ENCODE data around the gene CDKL1. TPM values are rescaled to one million over a fixed set of nuclear protein-coding genes. Genes with fewer than 3 reads are reported as not detected.
"Not testable (repeated sequence)": the region's sequence is repeated elsewhere in the genome, so short reads cannot be mapped to it uniquely, and the experiment has no call there.

CDKL1 gene
- total RNA-seq, 2 experiments from 2014 or later = 13.5 to 17.6 TPM

DNA sequence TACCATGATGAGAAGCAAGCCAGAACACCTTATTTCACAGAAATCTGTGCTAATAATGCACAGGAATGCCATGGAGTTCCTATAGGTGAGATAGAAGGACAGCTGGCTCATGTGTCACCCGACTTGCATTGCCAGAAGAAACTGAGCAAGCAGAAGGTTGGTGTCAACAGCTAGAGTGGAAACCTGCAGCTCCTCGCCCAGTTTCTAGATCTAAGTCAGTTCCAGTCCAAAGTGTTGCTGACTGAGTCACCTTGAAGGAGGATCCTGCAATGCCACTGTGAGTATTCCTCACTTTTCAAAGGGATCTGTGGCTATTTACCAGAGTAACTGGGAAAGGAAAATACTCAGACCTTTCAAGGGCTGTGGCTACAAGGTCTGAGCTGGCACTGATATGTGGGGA lies 17.1 kb downstream of the CDKL1 start:
- Mint-ChIP-seq H3K27ac (no peak overlapping the region), H3K4me3 (no peak overlapping the region), H3K27me3 (no peaks in the 10 kb centered on the region)

GRCh38 chr14:50377550-50378085 lies 19.1 kb downstream of the CDKL1 start:
- ATAC-seq = no peak
- CTCF ChIA-PET = no interaction called here
- no peak for DNase-seq
- Mint-ChIP-seq H3K27ac (no peak overlapping the region), H3K9me3 (ENCODE audit: low read depth) (no peaks in the 10 kb centered on the region), H3K27me3 (peaks cover 12% of the 10 kb centered on the region), H3K4me3 (no peak overlapping the region), H3K36me3 (no peaks in the 10 kb centered on the region), H3K4me1 (no peaks in the 10 kb centered on the region)

More for the DNA sequence above, 17.1 kb downstream of the CDKL1 start:
- Mint-ChIP-seq H3K36me3 (no peaks in the 10 kb centered on the region), H3K4me1 (no peaks in the 10 kb centered on the region), H3K9me3 (ENCODE audit: low read depth) (no peaks in the 10 kb centered on the region)
- DNase-seq (no peak), ATAC-seq (no peak)
- CTCF ChIA-PET = interaction anchor here (1.9 kb wide), 1 partner anchor 14 kb away, joined by 6 read pairs; no protein-coding TSS in a partner anchor

- Mint-ChIP-seq H3K9me3 (ENCODE audit: low read depth) (no peaks in the 10 kb centered on the region), H3K27me3 (peaks cover 15% of the 10 kb centered on the region), H3K36me3 (no peaks in the 10 kb centered on the region), H3K4me3 (no peak overlapping the region), H3K4me1 (no peaks in the 10 kb centered on the region), H3K27ac (no peak overlapping the region)
- CTCF ChIA-PET = no interaction called here
- ATAC-seq (no peak), DNase-seq (no peak)
Observed at GRCh38 chr14:50375760-50376159, 20.9 kb downstream of the CDKL1 start.

DNA sequence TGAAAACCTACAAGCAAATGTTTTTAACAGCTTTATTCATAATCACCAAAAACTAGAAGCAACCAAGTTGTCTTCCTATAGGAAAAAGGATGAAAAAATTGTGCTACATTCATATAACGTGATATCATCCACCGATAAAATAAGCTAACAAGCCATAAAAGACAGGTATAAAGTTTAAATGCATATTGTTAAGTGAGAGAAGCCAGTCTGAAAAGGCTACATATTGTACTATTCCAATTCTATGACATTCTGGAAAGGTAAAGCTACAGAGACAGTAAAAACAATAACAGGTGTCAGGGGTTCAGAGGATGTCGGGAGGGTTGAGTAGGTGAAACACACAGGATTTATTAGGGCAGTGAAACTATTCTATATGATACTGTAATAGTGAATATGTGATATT lies 22.7 kb downstream of the CDKL1 start:
- peaks cover 15% of the 10 kb centered on the region for H3K27me3 Mint-ChIP-seq
- no peaks in the 10 kb centered on the region for H3K4me1 Mint-ChIP-seq
- DNase-seq (no peak), ATAC-seq (no peak)
- no peaks in the 10 kb centered on the region for H3K36me3 Mint-ChIP-seq
- CTCF ChIA-PET = no interaction called here
- H3K4me3 Mint-ChIP-seq = no peak overlapping the region
- no peak overlapping the region for H3K27ac Mint-ChIP-seq
- H3K9me3 Mint-ChIP-seq (ENCODE audit: low read depth) = no peaks in the 10 kb centered on the region

- CTCF ChIA-PET = no interaction called here
- no peak overlapping the region for H3K4me3 Mint-ChIP-seq
- ATAC-seq (no peak), DNase-seq (no peak)
- H3K27me3 Mint-ChIP-seq = peaks cover 15% of the 10 kb centered on the region
- H3K9me3 Mint-ChIP-seq (ENCODE audit: low read depth) = no peaks in the 10 kb centered on the region
- no peak overlapping the region for H3K27ac Mint-ChIP-seq
- H3K36me3 Mint-ChIP-seq = no peaks in the 10 kb centered on the region
- H3K4me1 Mint-ChIP-seq = peaks cover 7% of the 10 kb centered on the region
Observed at GRCh38 chr14:50371546-50371945, 25.1 kb downstream of the CDKL1 start.

GRCh38 chr14:50366589-50366988 lies 30.1 kb downstream of the CDKL1 start:
- CTCF ChIA-PET = interaction anchor here (1.6 kb wide), 1 partner anchor 11 kb away, joined by 4 read pairs; no protein-coding TSS in a partner anchor
- H3K27ac Mint-ChIP-seq = peak overlapping the region; percentile 0
- no peak overlapping the region for H3K4me3 Mint-ChIP-seq
- H3K27me3 Mint-ChIP-seq = no peaks in the 10 kb centered on the region
- peaks cover 2% of the 10 kb centered on the region for H3K9me3 Mint-ChIP-seq (ENCODE audit: low read depth)
- ATAC-seq (no peak), DNase-seq (no peak)
- peaks cover 11% of the 10 kb centered on the region for H3K36me3 Mint-ChIP-seq
- H3K4me1 Mint-ChIP-seq = peaks cover 31% of the 10 kb centered on the region

- ATAC-seq = no peak
- no peak for DNase-seq
- CTCF ChIA-PET = interaction anchor here (1.6 to 2.0 kb wide), 2 partner anchors 11 to 15 kb away, joined by 4 to 6 read pairs; no protein-coding TSS in a partner anchor
- no peak overlapping the region for H3K27ac Mint-ChIP-seq
- H3K36me3 Mint-ChIP-seq = peaks cover 11% of the 10 kb centered on the region
- peaks cover 31% of the 10 kb centered on the region for H3K4me1 Mint-ChIP-seq
- H3K9me3 Mint-ChIP-seq (ENCODE audit: low read depth) = peaks cover 2% of the 10 kb centered on the region
- no peak overlapping the region for H3K4me3 Mint-ChIP-seq
- H3K27me3 Mint-ChIP-seq = no peaks in the 10 kb centered on the region
Observed at GRCh38 chr14:50366115-50366514, 30.6 kb downstream of the CDKL1 start.

GRCh38 chr14:50365572-50365971 lies 31.1 kb downstream of the CDKL1 start:
- not testable (repeated sequence) for H3K4me3 Mint-ChIP-seq; H3K27me3 Mint-ChIP-seq; ATAC-seq; DNase-seq; H3K27ac Mint-ChIP-seq; H3K9me3 Mint-ChIP-seq (ENCODE audit: low read depth)
- Mint-ChIP-seq H3K4me1 (peaks cover 31% of the 10 kb centered on the region), H3K36me3 (peaks cover 14% of the 10 kb centered on the region)
- CTCF ChIA-PET = interaction anchor here (1.6 to 2.0 kb wide), 2 partner anchors 10 to 15 kb away, joined by 4 to 6 read pairs; no protein-coding TSS in a partner anchor

- peaks cover 2% of the 10 kb centered on the region for H3K9me3 Mint-ChIP-seq (ENCODE audit: low read depth)
- H3K27ac Mint-ChIP-seq = no peak overlapping the region
- H3K4me1 Mint-ChIP-seq = peaks cover 31% of the 10 kb centered on the region
- CTCF ChIA-PET = interaction anchor here (2.0 kb wide), 1 partner anchor 16 kb away, joined by 6 read pairs; no protein-coding TSS in a partner anchor
- DNase-seq (no peak), ATAC-seq (no peak)
- no peak overlapping the region for H3K4me3 Mint-ChIP-seq
- H3K36me3 Mint-ChIP-seq = peaks cover 16% of the 10 kb centered on the region
- H3K27me3 Mint-ChIP-seq = no peaks in the 10 kb centered on the region
Observed at GRCh38 chr14:50364792-50365191, 31.9 kb downstream of the CDKL1 start.

- Mint-ChIP-seq H3K36me3 (peaks cover 18% of the 10 kb centered on the region), H3K27ac (peak overlapping the region; percentile 97), H3K4me1 (peaks cover 31% of the 10 kb centered on the region), H3K27me3 (no peaks in the 10 kb centered on the region), H3K4me3 (peak overlapping the region; percentile 92), H3K9me3 (ENCODE audit: low read depth) (peaks cover 2% of the 10 kb centered on the region)
- peak; percentile 93 for ATAC-seq
- peak; percentile 82 for DNase-seq
- CTCF ChIA-PET = interaction anchor here (1.1 to 2.8 kb wide), 6 partner anchors 28 to 497 kb away, joined by 3 to 18 read pairs (median 4); partner anchors contain the start of genes CDKL1 and MAP4K5
Observed at GRCh38 chr14:50363714-50364111, 33.0 kb downstream of the CDKL1 start.

DNA sequence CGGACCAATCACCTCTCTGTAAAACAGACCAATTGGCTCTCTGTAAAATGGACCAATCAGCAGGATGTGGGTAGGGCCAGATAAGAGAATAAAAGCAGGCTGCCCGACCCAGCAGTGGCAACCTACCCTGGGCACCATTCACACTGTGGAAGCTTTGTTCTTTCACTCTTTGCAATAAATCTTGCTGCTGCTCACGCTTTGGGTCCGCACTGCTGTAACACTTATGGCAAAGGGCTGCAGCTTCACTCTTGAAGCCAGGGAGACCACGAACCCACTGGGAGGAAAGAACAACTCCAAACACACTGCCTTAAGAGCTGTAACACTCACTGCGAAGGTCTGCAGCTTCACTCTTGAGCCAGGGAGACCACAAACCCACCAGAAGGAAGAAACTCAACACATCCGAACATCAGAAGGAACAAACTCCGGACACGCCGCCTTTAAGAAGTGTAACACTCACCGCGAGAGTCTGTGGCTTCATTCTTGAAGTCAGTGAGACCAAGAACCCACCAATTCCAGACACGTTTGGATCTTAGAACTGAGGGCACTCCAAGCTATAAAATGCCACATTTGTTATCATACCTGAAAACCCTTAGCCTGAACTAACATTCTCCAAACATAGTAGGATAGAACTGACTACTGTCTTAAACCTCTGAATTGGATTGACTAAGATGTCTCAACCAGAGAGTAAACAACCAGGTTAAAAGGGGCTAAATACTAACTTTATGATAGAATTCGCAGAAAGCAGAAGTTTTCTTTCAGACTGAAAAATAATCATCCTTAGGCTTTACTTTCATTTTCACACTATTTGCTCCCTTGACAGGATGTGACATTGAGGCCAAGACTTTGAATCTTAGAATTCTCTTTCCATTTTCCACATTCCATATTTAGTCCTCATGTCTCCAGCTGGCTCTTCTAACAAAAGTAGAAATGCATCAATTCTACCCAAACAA lies 33.6 kb downstream of the CDKL1 start:
- Mint-ChIP-seq H3K4me3 (peak overlapping the region; percentile 92), H3K36me3 (peaks cover 21% of the 10 kb centered on the region), H3K4me1 (peaks cover 31% of the 10 kb centered on the region), H3K9me3 (ENCODE audit: low read depth) (peaks cover 2% of the 10 kb centered on the region), H3K27me3 (no peaks in the 10 kb centered on the region), H3K27ac (peak overlapping the region; percentile 97)
- peak; percentile 48 for ATAC-seq
- CTCF ChIA-PET = interaction anchor here (1.1 to 2.8 kb wide), 7 partner anchors 20 to 497 kb away, joined by 3 to 18 read pairs (median 4); partner anchors contain the start of genes CDKL1 and MAP4K5
- DNase-seq = peak; percentile 72

DNA sequence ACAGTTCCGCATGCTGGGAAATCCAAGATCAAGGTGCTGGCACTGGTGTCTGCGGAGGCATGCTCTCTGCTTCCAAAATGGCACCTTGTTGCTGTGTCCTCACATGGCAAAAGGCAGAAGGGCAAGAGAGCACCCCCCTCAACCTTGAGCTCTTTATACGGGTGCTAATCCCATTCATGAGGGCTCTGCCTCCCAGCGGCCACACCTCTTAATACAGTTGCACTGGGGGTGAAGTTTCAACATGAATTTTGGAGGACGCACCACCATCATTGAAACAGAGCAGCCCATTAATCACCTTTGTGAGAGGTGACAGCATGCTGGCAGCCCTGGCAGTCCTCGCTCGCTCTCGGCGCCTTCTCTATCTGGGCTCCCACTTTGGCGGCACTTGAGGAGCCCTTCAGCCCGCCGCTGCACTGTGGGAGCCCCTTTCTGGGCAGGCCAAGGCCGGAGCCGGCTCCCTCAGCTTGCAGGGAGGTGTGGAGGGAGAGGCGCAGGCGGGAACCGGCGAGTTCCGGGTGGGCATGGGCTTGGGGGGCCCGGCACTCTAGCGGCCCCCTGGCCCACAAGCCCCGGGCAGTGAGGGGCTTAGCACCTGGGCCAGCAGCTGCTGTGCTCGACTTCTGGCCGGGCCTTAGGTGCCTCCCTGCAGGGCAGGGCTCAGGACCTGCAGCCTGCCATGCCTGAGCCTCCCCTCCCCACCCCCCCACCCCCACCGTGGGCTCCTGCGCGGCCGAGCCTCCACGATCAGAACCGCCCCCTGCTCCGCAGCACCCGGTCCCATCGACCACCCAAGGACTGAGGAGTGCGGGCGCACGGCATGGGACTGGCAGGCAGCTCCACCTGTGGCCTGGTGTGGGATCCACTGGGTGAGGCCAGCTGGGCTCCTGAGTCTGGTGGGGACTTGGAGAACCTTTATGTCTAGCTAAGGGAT lies 34.9 kb downstream of the CDKL1 start:
- H3K4me3 Mint-ChIP-seq, ATAC-seq: not testable (repeated sequence)

DNA sequence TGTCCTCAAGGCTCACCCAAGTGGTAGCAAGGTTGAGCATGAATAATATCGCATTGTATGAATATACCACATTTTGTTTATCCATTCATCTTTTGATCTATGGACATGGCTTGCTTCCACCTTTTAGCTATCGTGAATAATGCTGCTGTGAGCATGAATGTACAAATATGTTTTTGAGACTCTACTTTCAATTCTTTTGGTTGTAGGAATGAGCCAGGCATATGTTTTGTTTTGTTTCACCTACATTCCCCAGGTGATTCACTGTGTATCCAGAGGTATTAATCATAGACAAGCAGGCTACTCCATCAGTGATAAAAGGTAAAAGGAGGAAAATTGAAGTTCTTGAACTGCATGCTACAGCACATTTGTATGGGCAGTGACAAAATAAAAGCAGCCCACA lies 35.8 kb downstream of the CDKL1 start:
- no peak for DNase-seq
- Mint-ChIP-seq H3K4me3 (no peak overlapping the region), H3K9me3 (ENCODE audit: low read depth) (peaks cover 2% of the 10 kb centered on the region), H3K4me1 (peaks cover 21% of the 10 kb centered on the region), H3K27me3 (no peaks in the 10 kb centered on the region), H3K27ac (no peak overlapping the region), H3K36me3 (peaks cover 38% of the 10 kb centered on the region)
- ATAC-seq = no peak
- CTCF ChIA-PET = no interaction called here

More for the DNA sequence above, 34.9 kb downstream of the CDKL1 start:
- not testable (repeated sequence) for DNase-seq; H3K27ac Mint-ChIP-seq; H3K27me3 Mint-ChIP-seq; H3K9me3 Mint-ChIP-seq (ENCODE audit: low read depth)
- H3K4me1 Mint-ChIP-seq = peaks cover 27% of the 10 kb centered on the region
- H3K36me3 Mint-ChIP-seq = peaks cover 32% of the 10 kb centered on the region
- CTCF ChIA-PET = interaction anchor here (2.8 kb wide), 1 partner anchor 41 kb away, joined by 18 read pairs; no protein-coding TSS in a partner anchor
